ENCODE results near the gene SLC26A6.
A peak's percentile ranks its signal among the peaks of the same experiment; 100 is the strongest.

The SLC26A6 gene

DNA sequence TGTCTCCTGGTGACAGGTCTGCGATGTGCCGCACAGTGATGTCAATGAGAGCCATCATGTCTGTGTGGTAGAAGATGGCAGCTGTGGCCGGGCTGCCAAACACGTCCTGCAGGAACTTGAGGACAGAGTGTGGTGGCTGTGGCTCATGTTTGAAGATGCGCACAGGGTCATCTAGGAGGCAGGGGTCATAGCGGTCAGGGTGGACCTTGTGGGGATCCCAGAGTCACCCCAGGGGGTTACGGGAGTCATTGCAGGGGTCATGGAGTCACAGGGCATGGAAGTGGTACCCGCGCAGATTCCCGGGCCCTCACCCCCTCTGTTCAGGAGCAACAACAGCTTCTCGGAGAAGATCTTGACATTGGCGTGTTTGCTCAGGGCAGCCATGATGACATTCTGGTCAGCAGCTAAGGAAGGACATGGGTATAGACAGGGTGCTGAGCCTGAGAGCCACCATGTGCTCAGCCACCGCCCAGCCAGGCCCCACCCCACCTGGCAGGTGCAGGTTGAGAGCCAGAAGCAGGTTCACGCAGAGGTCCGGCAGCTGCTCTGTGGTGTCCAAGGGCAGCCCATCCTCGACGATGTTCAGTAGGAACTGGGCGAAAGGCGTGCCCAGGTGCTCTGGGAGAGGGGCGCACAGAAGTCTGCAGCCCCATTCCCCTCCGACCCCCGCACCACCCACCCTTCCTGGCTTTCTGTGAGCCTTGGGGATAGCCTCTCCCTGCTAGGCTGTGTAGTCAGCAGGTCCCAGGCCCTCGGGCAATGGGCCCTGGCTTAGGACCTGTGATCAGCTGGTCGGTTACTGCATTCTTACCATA is 43.5 kb upstream of the SLC26A6 start:
- no peaks in the 10 kb centered on the region for H3K9me3 ChIP-seq (ENCODE audit: control insufficient read depth, low read length)
- 95 to 98% methylated on average over 17 to 23 of the region's 24 CpGs for WGBS, 2 experiments (ENCODE audit: insufficient coverage in 2 of 2)
- H3K4me1 ChIP-seq (ENCODE audit: control insufficient read depth, insufficient read depth, low read length, poor library complexity, severe bottlenecking) = no peaks in the 10 kb centered on the region
- no peak overlapping the region for H3K4me3 ChIP-seq (ENCODE audit: extremely low read depth, insufficient read depth, low read length, poor library complexity, severe bottlenecking)
- peaks cover 88% of the 10 kb centered on the region for H3K36me3 ChIP-seq (ENCODE audit: control insufficient read depth, insufficient read depth, low read length)
- no peak overlapping the region for H3K27ac ChIP-seq (ENCODE audit: low read depth, low read length, severe bottlenecking)

DNA sequence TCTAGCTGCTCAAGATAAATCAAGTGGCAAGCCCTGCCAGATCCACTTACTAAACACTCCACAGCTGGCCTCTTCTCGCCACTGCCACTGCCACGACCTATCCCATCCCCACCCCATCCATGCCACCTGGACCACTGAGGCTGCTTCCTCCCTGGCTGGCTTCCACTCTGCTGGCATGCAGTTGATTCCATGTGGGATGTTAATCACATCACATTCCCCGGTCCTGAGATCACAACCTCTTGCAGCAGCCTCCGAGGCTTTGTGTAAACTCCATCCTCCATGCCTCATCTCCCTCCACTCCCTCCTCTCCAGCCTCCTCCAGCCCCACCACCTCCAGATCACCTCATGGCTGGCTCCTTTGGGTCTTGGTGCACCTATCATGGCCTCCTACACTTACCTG is 42.8 kb upstream of the SLC26A6 start:
- Histone ChIP-seq H3K27ac (ENCODE audit: low read depth, low read length, severe bottlenecking) (no peak overlapping the region), H3K9me3 (ENCODE audit: control insufficient read depth, low read length) (no peaks in the 10 kb centered on the region), H3K4me3 (ENCODE audit: extremely low read depth, insufficient read depth, low read length, poor library complexity, severe bottlenecking) (no peak overlapping the region), H3K4me1 (ENCODE audit: control insufficient read depth, insufficient read depth, low read length, poor library complexity, severe bottlenecking) (no peaks in the 10 kb centered on the region), H3K36me3 (ENCODE audit: control insufficient read depth, insufficient read depth, low read length) (peaks cover 90% of the 10 kb centered on the region)
- WGBS, 2 experiments (ENCODE audit: insufficient coverage in 2 of 2) = 89 to 100% methylated on average over 4 of the region's 4 CpGs

DNA sequence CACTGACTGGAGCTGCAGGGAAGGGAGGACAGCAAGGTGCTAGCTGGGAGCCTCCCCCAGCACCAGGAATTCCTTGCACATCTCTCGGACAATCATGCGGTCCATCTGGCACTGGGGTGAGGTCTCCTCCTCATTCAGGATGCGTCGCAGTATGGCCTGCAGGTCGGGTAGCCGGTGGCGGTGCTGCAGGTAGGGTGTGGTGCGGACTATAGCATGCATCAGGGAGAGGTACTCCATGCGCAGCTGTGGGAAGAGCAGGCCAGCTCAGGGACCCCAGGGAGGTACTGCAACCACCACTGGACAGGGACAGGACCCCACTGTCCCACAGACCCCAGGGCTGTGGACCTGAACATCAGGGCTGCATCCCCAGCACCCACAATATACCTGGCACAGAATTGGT is 39.2 kb upstream of the SLC26A6 start:
- peaks cover 74% of the 10 kb centered on the region for H3K36me3 ChIP-seq (ENCODE audit: control insufficient read depth, insufficient read depth, low read length)

DNA sequence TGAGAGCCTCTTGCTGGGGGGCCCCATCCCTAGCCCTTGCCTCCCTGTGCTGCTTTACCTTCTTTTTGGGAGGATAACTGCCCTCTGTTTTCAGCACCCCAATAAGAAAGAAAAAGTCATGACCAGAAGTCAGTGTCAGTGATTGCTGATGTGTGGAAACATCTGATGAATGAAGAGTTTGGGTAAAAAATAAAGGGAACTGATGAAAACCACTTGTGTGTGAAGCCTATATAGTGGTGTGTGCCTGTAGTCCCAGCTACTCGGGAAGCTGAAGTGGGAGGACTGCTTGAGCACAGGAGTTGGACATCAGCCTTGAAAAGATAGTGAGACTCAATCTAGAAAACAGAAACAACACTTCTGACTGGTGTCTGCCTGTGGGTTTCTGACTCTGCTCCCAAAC is 37.3 kb upstream of the SLC26A6 start:
- 75 to 100% methylated on average over 1 of the region's 1 CpG for WGBS, 2 experiments (ENCODE audit: insufficient coverage in 2 of 2)
- no peak overlapping the region for H3K4me3 ChIP-seq (ENCODE audit: extremely low read depth, insufficient read depth, low read length, poor library complexity, severe bottlenecking)
- H3K36me3 ChIP-seq (ENCODE audit: control insufficient read depth, insufficient read depth, low read length) = peaks cover 58% of the 10 kb centered on the region
- H3K9me3 ChIP-seq (ENCODE audit: control insufficient read depth, low read length) = no peaks in the 10 kb centered on the region
- no peaks in the 10 kb centered on the region for H3K4me1 ChIP-seq (ENCODE audit: control insufficient read depth, insufficient read depth, low read length, poor library complexity, severe bottlenecking)
- H3K27ac ChIP-seq (ENCODE audit: low read depth, low read length, severe bottlenecking) = no peak overlapping the region

More for the DNA sequence above, 39.2 kb upstream of the SLC26A6 start:
- Histone ChIP-seq H3K4me3 (ENCODE audit: extremely low read depth, insufficient read depth, low read length, poor library complexity, severe bottlenecking) (no peak overlapping the region), H3K9me3 (ENCODE audit: control insufficient read depth, low read length) (no peaks in the 10 kb centered on the region), H3K4me1 (ENCODE audit: control insufficient read depth, insufficient read depth, low read length, poor library complexity, severe bottlenecking) (no peaks in the 10 kb centered on the region), H3K27ac (ENCODE audit: low read depth, low read length, severe bottlenecking) (no peak overlapping the region)
- WGBS, 2 experiments (ENCODE audit: insufficient coverage in 2 of 2) = 93 to 95% methylated on average over 9 of the region's 9 CpGs

DNA sequence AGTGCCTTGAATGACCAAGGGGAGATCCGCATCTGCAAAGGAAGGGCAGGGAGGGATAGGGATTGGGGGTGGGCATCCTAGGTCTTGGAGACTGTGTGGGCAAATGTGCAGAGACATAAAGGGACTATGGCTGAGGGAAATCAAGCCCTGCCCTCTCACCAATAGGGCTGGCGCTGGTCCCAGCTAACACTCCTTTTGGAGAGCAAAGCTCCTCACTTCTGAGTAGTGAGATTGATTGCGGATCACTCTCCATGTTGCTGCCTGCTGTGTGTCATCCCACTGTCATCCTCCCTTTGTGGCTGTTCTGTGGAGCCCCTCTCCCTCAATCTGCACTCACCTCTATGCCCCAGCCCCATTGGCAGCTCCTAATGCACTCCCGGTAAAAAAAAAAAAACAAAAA is 29.7 kb upstream of the SLC26A6 start:
- H3K9me3 ChIP-seq (ENCODE audit: control insufficient read depth, low read length) = no peaks in the 10 kb centered on the region
- H3K4me3 ChIP-seq (ENCODE audit: extremely low read depth, insufficient read depth, low read length, poor library complexity, severe bottlenecking) = no peak overlapping the region
- WGBS, 2 experiments (ENCODE audit: insufficient coverage in 2 of 2) = 85 to 90% methylated on average over 2 to 3 of the region's 4 CpGs
- peaks cover 6% of the 10 kb centered on the region for H3K4me1 ChIP-seq (ENCODE audit: control insufficient read depth, insufficient read depth, low read length, poor library complexity, severe bottlenecking)
- no peak overlapping the region for H3K27ac ChIP-seq (ENCODE audit: low read depth, low read length, severe bottlenecking)
- peaks cover 21% of the 10 kb centered on the region for H3K36me3 ChIP-seq (ENCODE audit: control insufficient read depth, insufficient read depth, low read length)

DNA sequence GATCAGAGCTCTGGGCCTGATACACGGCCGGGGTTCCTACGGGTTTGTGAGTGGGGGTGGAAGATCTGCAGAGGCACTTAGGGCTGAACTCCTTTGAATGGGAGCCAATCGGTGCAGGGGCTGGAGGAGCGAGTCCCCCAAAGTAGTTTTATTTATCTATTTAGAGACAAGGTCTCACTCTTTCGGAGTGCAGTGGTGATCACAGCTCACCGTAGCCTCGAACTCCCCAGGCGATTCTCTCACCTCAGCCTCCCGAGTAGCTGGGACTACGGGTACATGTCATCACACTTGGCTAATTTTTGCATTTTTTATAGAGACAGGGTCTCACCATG is 29.0 kb upstream of the SLC26A6 start:
- Histone ChIP-seq H3K36me3 (ENCODE audit: control insufficient read depth, insufficient read depth, low read length) (peaks cover 28% of the 10 kb centered on the region), H3K9me3 (ENCODE audit: control insufficient read depth, low read length) (no peaks in the 10 kb centered on the region), H3K4me1 (ENCODE audit: control insufficient read depth, insufficient read depth, low read length, poor library complexity, severe bottlenecking) (peaks cover 6% of the 10 kb centered on the region), H3K27ac (ENCODE audit: low read depth, low read length, severe bottlenecking) (peak overlapping the region; percentile 99), H3K4me3 (ENCODE audit: extremely low read depth, insufficient read depth, low read length, poor library complexity, severe bottlenecking) (peak overlapping the region; percentile 64)
- 63 to 86% methylated on average over 6 to 7 of the region's 11 CpGs for WGBS, 2 experiments (ENCODE audit: insufficient coverage in 2 of 2)

DNA sequence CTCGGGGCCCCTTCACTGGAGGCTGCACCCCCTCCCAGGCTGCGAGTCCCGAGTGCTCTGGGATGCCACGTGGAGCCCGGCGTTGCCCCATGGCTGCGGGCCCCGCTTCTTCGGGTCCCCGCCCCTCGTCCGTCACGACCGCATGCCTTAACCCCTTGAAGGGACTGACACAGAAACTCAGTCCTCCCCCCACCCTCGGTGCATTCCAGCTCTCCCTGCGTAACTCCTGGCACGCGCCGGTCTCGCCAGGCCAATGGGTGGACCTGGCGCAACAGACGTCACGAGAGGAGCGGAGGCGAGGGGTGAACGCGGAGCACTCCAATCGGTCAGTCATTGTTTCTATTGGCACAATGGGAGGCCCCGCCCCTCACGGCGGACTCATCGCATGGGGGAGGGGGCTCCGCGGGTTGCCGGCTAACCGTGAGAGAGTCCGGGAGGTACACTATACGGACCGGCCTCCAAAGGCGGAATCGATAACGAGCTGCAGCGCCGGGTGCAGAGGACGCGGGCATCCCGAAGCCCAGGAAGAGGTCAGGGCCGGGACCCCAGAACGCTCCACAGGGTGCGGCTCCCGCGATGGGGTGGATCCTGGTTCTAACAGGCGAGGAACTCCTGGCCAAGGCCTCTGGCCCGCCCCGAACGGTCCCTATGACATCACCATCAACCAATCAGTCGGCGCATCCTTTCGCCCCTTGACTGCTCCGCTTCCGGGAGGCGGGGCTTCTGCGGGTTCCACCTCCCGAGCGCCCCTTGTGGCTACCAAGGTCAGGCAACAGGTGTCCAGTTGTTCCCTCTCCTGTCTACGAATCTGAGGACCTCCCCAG is 28.4 kb upstream of the SLC26A6 start:
- 0% methylated on average over 62 to 65 of the region's 66 CpGs for WGBS, 2 experiments (ENCODE audit: insufficient coverage in 2 of 2)
- peaks cover 34% of the 10 kb centered on the region for H3K36me3 ChIP-seq (ENCODE audit: control insufficient read depth, insufficient read depth, low read length)
- no peaks in the 10 kb centered on the region for H3K9me3 ChIP-seq (ENCODE audit: control insufficient read depth, low read length)
- peaks cover 6% of the 10 kb centered on the region for H3K4me1 ChIP-seq (ENCODE audit: control insufficient read depth, insufficient read depth, low read length, poor library complexity, severe bottlenecking)
- H3K4me3 ChIP-seq (ENCODE audit: extremely low read depth, insufficient read depth, low read length, poor library complexity, severe bottlenecking) = peak overlapping the region; percentile 64
- peak overlapping the region; percentile 99 for H3K27ac ChIP-seq (ENCODE audit: low read depth, low read length, severe bottlenecking)

DNA sequence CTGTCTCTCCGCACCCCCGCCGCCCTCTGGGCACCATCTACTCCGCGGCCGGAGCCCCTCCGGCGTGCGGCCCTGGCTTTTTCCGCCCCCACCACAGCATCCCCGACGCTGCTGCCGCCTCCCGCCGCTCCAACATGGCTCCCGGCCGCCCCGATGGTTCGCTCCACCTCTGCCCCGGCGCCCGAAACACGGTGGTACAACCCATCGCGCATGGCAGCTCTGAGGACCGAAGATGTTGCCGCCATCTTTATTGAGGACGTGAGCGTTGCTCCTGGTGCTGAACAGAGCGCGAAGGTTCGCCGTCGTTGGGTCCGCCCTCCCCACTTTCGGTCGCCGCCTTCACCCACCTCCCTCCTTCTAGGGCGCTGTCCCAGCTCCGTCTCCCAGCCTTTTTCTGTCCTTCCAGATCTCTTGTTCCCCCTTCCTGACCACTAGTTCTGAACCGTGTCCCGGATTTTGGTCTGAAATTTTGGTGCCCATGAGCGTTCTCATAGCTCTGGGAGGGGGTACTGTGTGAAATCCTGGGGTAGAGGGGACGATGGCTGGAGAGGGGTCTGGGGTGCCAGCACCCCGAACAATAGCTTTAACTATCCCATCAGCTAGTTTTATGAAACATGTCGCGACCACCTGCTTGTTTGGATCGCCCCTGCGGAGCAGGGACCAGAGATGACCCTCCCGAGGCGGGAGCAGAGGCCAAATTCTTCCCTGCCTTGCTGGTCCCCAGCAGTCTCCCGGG is 27.7 kb upstream of the SLC26A6 start, which contains the start of gene CELSR3:
Gene CELSR3, minus strand, starts transcription at position 134 of the 736 bp plus-strand sequence. CDS start 252 bp downstream, outside the sequence.
- peak within 1 kb of the TSS; percentile 99 for H3K27ac ChIP-seq (ENCODE audit: low read depth, low read length, severe bottlenecking)
- 0% methylated on average over 43 of the region's 52 CpGs for WGBS, 2 experiments (ENCODE audit: insufficient coverage in 2 of 2)
- H3K4me1 ChIP-seq (ENCODE audit: control insufficient read depth, insufficient read depth, low read length, poor library complexity, severe bottlenecking) = peaks cover 6% of the 10 kb centered on the region
- H3K9me3 ChIP-seq (ENCODE audit: control insufficient read depth, low read length) = no peaks in the 10 kb centered on the region
- peaks cover 36% of the 10 kb centered on the region for H3K36me3 ChIP-seq (ENCODE audit: control insufficient read depth, insufficient read depth, low read length)
- peak within 1 kb of the TSS; percentile 64 for H3K4me3 ChIP-seq (ENCODE audit: extremely low read depth, insufficient read depth, low read length, poor library complexity, severe bottlenecking)

DNA sequence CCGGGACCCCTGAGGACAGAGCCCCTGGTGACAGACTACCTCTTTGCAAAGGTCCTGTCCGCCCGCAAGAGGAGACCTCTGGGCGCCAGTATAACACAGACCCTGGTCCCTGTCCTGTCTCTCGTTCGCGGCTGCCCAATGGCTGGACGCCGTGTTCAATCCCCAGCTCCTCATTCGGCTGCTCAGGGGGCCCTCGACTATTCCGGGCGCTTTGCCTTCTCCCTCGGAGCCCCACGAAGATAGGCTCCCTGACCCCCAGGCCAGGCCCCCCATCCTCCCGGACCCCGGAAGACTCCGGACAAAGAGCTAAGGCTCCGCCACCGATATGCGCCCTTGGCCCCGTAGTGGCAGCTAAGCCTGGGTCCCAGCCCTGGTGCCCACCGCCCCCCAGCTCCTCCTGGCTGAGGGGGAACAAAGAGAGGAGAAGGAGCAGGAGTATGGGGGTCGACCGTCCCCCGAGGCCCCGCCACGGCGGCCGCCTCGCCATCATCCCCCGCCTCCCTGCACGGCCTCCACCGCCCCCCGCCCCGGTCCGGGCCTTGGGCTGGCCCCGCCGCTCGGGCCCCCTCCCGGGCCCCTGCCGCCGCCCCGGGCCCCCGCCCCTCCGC is 27.0 kb upstream of the SLC26A6 start:
- WGBS, 2 experiments (ENCODE audit: insufficient coverage in 2 of 2) = 3% methylated on average over 21 to 25 of the region's 46 CpGs

DNA sequence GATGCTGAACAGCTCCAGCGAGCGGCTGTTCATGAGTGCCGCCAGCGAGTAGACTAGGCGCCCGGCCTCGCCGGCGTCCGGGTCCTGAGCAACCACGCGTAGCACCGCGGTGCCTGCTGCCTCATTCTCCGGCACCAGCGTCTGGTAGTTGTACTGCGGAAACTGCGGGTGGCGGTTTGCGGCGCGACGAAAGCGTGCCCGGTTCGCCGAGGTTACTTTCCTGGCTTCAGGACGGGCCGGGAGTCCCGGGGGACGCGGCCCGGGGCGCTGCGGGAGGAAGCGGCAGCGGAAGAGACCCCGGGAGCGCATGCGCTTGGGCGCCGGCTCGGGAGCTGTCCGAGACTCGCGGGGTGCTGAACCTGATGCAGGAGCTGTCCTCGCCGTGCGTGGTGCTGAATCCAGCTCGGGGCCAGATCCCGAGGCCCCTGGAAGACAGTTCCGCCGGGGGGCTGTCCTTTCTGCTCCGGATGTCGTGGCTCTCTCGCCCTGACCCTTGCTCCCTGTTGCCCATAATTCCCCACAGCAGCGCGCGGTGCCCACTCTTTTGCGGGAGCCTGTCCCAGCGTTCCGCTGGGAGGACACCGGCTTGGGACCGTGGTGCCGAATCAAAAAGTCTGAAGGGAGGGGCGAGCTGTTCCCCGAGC is 26.4 kb upstream of the SLC26A6 start:
- WGBS, 2 experiments (ENCODE audit: insufficient coverage in 2 of 2) = 9 to 12% methylated on average over 53 to 67 of the region's 67 CpGs
- Histone ChIP-seq H3K4me1 (ENCODE audit: control insufficient read depth, insufficient read depth, low read length, poor library complexity, severe bottlenecking) (peaks cover 6% of the 10 kb centered on the region), H3K27ac (ENCODE audit: low read depth, low read length, severe bottlenecking) (no peak overlapping the region), H3K9me3 (ENCODE audit: control insufficient read depth, low read length) (no peaks in the 10 kb centered on the region), H3K36me3 (ENCODE audit: control insufficient read depth, insufficient read depth, low read length) (peaks cover 46% of the 10 kb centered on the region), H3K4me3 (ENCODE audit: extremely low read depth, insufficient read depth, low read length, poor library complexity, severe bottlenecking) (peak overlapping the region; percentile 64)

More for the DNA sequence above, 27.0 kb upstream of the SLC26A6 start:
- Histone ChIP-seq H3K36me3 (ENCODE audit: control insufficient read depth, insufficient read depth, low read length) (peaks cover 42% of the 10 kb centered on the region), H3K4me1 (ENCODE audit: control insufficient read depth, insufficient read depth, low read length, poor library complexity, severe bottlenecking) (peaks cover 6% of the 10 kb centered on the region), H3K9me3 (ENCODE audit: control insufficient read depth, low read length) (no peaks in the 10 kb centered on the region), H3K27ac (ENCODE audit: low read depth, low read length, severe bottlenecking) (peak overlapping the region; percentile 59), H3K4me3 (ENCODE audit: extremely low read depth, insufficient read depth, low read length, poor library complexity, severe bottlenecking) (peak overlapping the region; percentile 64)
